Esophagus (tissue), 2 donors: ENCODE data around the gene NAA10. TPM values are rescaled to one million over a fixed set of nuclear protein-coding genes. Genes with fewer than 3 reads are reported as not detected.
A peak's percentile ranks its signal among the peaks of the same experiment; 100 is the strongest.

Source experiments
- H3K27ac ChIP-seq, 2 donors: one replicate each; pipeline ENCODE4 v1.5.1; 2013; ENCODE audit warnings: low read depth in 2 of 2, mild to moderate bottlenecking in 2 of 2, inconsistent platforms in 1 of 2, low read length in 1 of 2, moderate library complexity in 1 of 2
- H3K27me3 ChIP-seq, 2 donors: one replicate each; pipeline ENCODE4 v1.6.1; 2013; ENCODE audit warnings: low read length in 2 of 2, control low read depth in 1 of 2, mild to moderate bottlenecking in 1 of 2; ENCODE audit not compliant: insufficient read depth in 2 of 2, control insufficient read depth in 1 of 2
- H3K36me3 ChIP-seq, 2 donors: one replicate each; pipeline ENCODE4 v1.6.1; 2013; ENCODE audit warnings: low read length in 1 of 2; ENCODE audit not compliant: control insufficient read depth in 2 of 2, insufficient read depth in 2 of 2
- H3K4me1 ChIP-seq, 2 donors: one replicate each; pipeline ENCODE4 v1.6.1; 2013; ENCODE audit warnings: low read length in 1 of 2; ENCODE audit not compliant: control insufficient read depth in 2 of 2, insufficient read depth in 2 of 2
- H3K4me3 ChIP-seq, 2 donors: one replicate each; pipeline ENCODE4 v1.5.1; 2013; ENCODE audit warnings: low read length in 2 of 2, mild to moderate bottlenecking in 2 of 2, low read depth in 1 of 2, moderate library complexity in 1 of 2
- H3K9me3 ChIP-seq, 2 donors: one replicate each; pipeline ENCODE4 v1.6.1; 2013; ENCODE audit warnings: mild to moderate bottlenecking in 2 of 2, low read depth in 1 of 2, low read length in 1 of 2, moderate library complexity in 1 of 2; ENCODE audit not compliant: control insufficient read depth in 2 of 2, insufficient read depth in 1 of 2
- WGBS, 2 donors: extraction: QIAGEN DNeasy Blood & Tissue Kit; methylation state at CpG; one replicate each; pipeline ENCODE4 v1.1.7; 2013; 5-methylcytosine and 5-hydroxymethylcytosine counted together
- polyA plus RNA-seq, 2 donors: library from polyadenylated mRNA; stranded (reverse); fragments of 200-250 nt; gene quantifications; one replicate each; pipeline ENCODE4 v1.2.3, GENCODE V29; 2013
- donor health status: healthy with polysubstance abuse.
- donor health status: Bipolar disorder and iron deficiency.

NAA10 gene
- polyA plus RNA-seq, 2 donors: 86.6 to 104 TPM

DNA sequence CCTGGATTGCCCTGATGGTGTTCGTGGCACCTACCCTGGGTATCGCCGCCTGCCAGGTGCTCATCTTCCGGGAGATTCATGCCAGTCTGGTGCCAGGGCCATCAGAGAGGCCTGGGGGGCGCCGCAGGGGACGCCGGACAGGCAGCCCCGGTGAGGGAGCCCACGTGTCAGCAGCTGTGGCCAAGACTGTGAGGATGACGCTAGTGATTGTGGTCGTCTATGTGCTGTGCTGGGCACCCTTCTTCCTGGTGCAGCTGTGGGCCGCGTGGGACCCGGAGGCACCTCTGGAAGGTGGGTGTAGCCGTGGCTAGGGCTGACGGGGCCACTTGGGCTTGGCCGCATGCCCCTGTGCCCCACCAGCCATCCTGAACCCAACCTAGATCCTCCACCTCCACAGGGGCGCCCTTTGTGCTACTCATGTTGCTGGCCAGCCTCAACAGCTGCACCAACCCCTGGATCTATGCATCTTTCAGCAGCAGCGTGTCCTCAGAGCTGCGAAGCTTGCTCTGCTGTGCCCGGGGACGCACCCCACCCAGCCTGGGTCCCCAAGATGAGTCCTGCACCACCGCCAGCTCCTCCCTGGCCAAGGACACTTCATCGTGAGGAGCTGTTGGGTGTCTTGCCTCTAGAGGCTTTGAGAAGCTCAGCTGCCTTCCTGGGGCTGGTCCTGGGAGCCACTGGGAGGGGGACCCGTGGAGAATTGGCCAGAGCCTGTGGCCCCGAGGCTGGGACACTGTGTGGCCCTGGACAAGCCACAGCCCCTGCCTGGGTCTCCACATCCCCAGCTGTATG lies 28.5 kb downstream of the NAA10 start:
- no peaks in the 10 kb centered on the region for H3K36me3 ChIP-seq
- H3K4me1 ChIP-seq: peaks cover 1 to 5% of the 10 kb centered on the region in 2 donors
- no peaks in the 10 kb centered on the region for H3K27me3 ChIP-seq
- WGBS, 2 donors: 76 to 77% methylated on average over 26 to 27 of the region's 27 CpGs
- H3K9me3 ChIP-seq: no peaks in the 10 kb centered on the region
- H3K27ac ChIP-seq: no peak overlapping the region
- no peak overlapping the region for H3K4me3 ChIP-seq

- peaks cover 5% of the 10 kb centered on the region in 2 donors for H3K4me1 ChIP-seq
- H3K4me3 ChIP-seq: no peak overlapping the region
- H3K27ac ChIP-seq: no peak overlapping the region
- no peaks in the 10 kb centered on the region for H3K36me3 ChIP-seq
- H3K9me3 ChIP-seq: no peaks in the 10 kb centered on the region
- 83 to 89% methylated on average over 32 of the region's 32 CpGs for WGBS, 2 donors
- H3K27me3 ChIP-seq: no peaks in the 10 kb centered on the region
Measured at GRCh38 chrX:153905481-153906095, 29.2 kb downstream of the NAA10 start.

GRCh38 chrX:153903991-153904957 lies 30.6 kb downstream of the NAA10 start, which contains the start of gene AVPR2:
Gene AVPR2 (plus strand): TSS chrX:153904673. CDS start chrX:153905146, 473 bp downstream.
- Histone ChIP-seq H3K4me3 (peak within 1 kb of the TSS in 1 of 2 donors; percentile 7), H3K27me3 (no peaks in the 10 kb centered on the region), H3K27ac (no peak within 1 kb of the TSS), H3K4me1 (peaks cover 5% of the 10 kb centered on the region in 2 donors), H3K36me3 (no peaks in the 10 kb centered on the region), H3K9me3 (no peaks in the 10 kb centered on the region)
- 33 to 64% methylated on average over 13 to 26 of the region's 26 CpGs for WGBS, 2 donors

DNA sequence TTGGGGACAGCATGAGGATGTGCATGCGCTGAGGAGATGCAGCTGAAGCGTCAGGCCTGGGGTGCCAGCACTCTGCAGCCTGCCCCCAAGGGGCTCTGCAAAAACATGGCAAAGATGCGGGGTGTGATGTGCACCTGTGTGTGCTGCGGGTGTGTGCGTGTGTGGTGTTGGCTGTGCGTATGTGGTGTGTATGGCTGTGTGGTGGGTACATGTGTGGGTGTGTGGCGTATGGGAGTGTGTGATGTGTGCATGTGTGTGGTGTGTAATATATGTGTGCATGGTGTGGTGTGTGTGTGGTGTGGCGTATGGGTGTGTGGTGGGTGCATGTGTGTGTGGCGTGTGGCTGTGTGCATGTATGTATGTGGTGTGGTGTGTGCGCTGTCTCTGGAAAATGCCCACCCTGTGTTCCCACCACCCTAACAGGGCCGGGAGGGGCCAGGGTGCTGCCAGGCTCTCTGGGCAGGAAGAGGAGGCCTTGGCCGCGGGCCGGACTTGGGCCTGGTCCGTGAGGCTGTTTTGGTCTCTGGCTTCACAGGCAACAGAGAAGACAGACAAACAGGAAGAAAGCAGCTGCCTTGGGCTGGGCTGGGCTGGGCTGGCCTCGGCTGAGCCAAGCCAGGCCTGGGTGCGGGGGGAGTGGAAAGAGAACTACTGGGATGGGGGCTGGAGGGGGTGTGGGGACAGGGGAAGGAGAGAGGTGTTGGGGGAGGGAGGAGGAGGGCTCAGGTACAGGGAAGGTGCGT lies 31.4 kb downstream of the NAA10 start:
- H3K4me3 ChIP-seq: no peak overlapping the region
- no peak overlapping the region for H3K27ac ChIP-seq
- H3K36me3 ChIP-seq: no peaks in the 10 kb centered on the region
- H3K27me3 ChIP-seq: no peaks in the 10 kb centered on the region
- H3K4me1 ChIP-seq: peaks cover 5% of the 10 kb centered on the region in 2 donors
- 55 to 65% methylated on average over 17 to 18 of the region's 18 CpGs for WGBS, 2 donors
- no peaks in the 10 kb centered on the region for H3K9me3 ChIP-seq

DNA sequence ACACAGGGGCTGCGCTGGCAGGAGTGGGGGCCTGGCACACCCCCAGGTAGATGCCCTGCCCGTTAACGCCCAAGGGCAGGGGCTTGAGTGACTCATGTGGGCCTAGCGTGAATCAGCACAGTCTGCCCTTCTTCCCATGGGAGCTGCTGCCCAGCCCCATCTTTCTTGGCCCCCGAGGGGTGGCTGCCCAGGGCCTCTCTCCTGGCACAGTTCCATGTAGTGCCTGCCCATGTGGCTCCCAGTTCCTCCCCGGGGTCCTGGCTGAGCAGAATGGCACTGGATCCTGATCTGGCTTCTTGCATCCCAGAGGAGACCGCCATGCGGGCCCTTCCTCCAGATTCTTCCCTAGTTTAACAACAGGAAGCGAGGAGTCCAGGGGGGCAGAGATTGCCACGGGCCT lies 32.5 kb downstream of the NAA10 start:
- H3K4me3 ChIP-seq: no peak overlapping the region
- WGBS, 2 donors: 49 to 55% methylated on average over 10 of the region's 10 CpGs
- H3K9me3 ChIP-seq: no peaks in the 10 kb centered on the region
- H3K36me3 ChIP-seq: no peaks in the 10 kb centered on the region
- peaks cover 2 to 5% of the 10 kb centered on the region in 2 donors for H3K4me1 ChIP-seq
- no peaks in the 10 kb centered on the region for H3K27me3 ChIP-seq
- H3K27ac ChIP-seq: no peak overlapping the region

GRCh38 chrX:153901753-153902140 lies 33.1 kb downstream of the NAA10 start:
- Histone ChIP-seq H3K4me1 (peaks cover 2 to 5% of the 10 kb centered on the region in 2 donors), H3K4me3 (no peak overlapping the region), H3K36me3 (no peaks in the 10 kb centered on the region), H3K9me3 (no peaks in the 10 kb centered on the region), H3K27ac (no peak overlapping the region), H3K27me3 (no peaks in the 10 kb centered on the region)
- WGBS, 2 donors: 62 to 66% methylated on average over 8 of the region's 8 CpGs

DNA sequence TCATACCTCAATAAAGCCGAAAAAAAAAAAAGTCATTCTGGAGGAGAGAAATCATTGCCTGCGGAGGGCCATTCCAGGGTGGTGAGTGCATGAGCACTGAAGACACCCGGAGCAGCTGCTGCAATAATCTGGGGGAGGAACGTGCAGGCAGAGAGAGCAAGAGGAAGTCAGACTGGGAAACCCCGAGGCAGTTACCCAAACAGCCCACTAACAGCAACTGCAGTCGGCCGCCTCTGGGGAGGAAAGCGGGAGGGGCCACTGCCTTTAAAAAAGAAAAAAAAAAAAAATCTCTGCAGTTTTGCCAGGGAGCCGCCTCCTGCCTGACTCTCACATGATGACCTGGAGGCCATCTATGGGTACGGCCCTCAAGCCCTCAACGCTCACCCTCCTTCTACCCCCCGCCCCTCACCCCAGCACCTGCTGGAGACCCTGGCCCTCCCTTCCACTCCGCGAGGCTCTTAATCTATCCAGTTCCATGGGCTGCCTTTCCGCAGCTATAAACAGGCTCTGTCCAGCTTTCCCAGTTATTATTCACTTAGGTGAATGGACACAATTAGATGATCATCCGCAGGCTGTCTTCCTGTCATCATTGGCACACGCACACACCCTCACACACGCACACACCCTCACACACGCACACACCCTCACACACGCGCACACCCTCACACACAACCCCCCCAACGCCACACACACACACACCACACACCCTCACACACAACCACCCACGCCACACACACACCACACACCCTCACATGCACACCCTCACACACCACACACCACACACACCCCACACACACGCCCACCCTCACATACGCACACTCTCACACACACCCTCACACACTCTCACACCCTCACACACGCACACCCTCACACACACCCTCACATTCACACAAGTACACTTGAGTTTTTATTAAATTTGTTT lies 33.7 kb downstream of the NAA10 start:
- H3K4me1 ChIP-seq: peaks cover 0 to 5% of the 10 kb centered on the region in 2 donors
- no peaks in the 10 kb centered on the region for H3K36me3 ChIP-seq
- no peak overlapping the region for H3K4me3 ChIP-seq
- 19 to 49% methylated on average over 26 of the region's 26 CpGs for WGBS, 2 donors
- H3K27ac ChIP-seq: no peak overlapping the region
- peaks cover 0 to 2% of the 10 kb centered on the region in 2 donors for H3K9me3 ChIP-seq
- peaks cover 0 to 3% of the 10 kb centered on the region in 2 donors for H3K27me3 ChIP-seq

DNA sequence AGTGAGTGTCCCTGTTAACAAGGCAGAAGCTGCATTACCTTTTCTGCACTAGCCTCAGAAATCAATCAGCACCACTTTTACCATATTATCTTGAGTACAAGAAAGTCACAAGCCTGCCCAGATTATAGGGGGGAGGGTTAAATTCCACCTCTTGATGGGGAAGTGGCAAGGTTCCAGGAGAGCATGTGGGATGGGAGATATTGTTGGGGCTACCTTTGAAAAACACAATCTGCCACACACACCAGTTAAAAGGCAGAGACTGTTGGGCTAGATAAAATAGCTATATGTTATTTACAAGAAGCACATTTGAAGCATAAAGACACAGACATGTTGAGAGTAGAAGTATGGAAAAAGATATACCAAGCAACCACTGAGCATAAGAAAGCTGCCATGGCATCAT lies 36.9 kb downstream of the NAA10 start:
- Histone ChIP-seq H3K4me1 (peaks cover 0 to 5% of the 10 kb centered on the region in 2 donors), H3K9me3 (peaks cover 0 to 2% of the 10 kb centered on the region in 2 donors), H3K36me3 (no peaks in the 10 kb centered on the region), H3K27me3 (peaks cover 0 to 5% of the 10 kb centered on the region in 2 donors), H3K27ac (no peak overlapping the region), H3K4me3 (no peak overlapping the region)
